Measurements from ENCODE around the gene MERTK.

MERTK gene

GRCh38 chr2:111982822-111983221, 84.4 kb downstream of the MERTK start:
- DNase-seq = no peak

GRCh38 chr2:111983478-111984212, 85.2 kb downstream of the MERTK start:
- no peak for DNase-seq

- DNase-seq = no peak
Measured at GRCh38 chr2:111984213-111984604, 85.8 kb downstream of the MERTK start.

- no peak for DNase-seq
Measured at GRCh38 chr2:111985514-111985913, 87.1 kb downstream of the MERTK start.

- DNase-seq = no peak
Measured at GRCh38 chr2:111986116-111986900, 87.9 kb downstream of the MERTK start.

- no peak for DNase-seq
Measured at GRCh38 chr2:111990375-111990774, 92.0 kb downstream of the MERTK start.

- no peak for DNase-seq
Measured at GRCh38 chr2:111990856-111991255, 92.4 kb downstream of the MERTK start.

GRCh38 chr2:111994042-111994441, 95.6 kb downstream of the MERTK start:
- no peak for DNase-seq

- DNase-seq = no peak
Measured at GRCh38 chr2:111995148-111995547, 96.7 kb downstream of the MERTK start.

- DNase-seq = no peak
Measured at GRCh38 chr2:111999809-112000208, 101.4 kb downstream of the MERTK start.

GRCh38 chr2:112000399-112001135, 102.2 kb downstream of the MERTK start:
- no peak for DNase-seq

GRCh38 chr2:112001136-112001715, 102.8 kb downstream of the MERTK start:
- peak; percentile 11 for DNase-seq

GRCh38 chr2:112001942-112002341, 103.5 kb downstream of the MERTK start:
- no peak for DNase-seq

GRCh38 chr2:112003576-112004252, 105.3 kb downstream of the MERTK start:
- DNase-seq = no peak

GRCh38 chr2:112004253-112004645, 105.8 kb downstream of the MERTK start:
- DNase-seq = no peak

GRCh38 chr2:112005406-112006075, 107.1 kb downstream of the MERTK start:
- no peak for DNase-seq

GRCh38 chr2:112006076-112006410, 107.6 kb downstream of the MERTK start:
- no peak for DNase-seq

- DNase-seq = no peak
Measured at GRCh38 chr2:112007493-112007892, 109.1 kb downstream of the MERTK start.

- no peak for DNase-seq
Measured at GRCh38 chr2:112008910-112009485, 110.6 kb downstream of the MERTK start.

- no peak for DNase-seq
Measured at GRCh38 chr2:112010751-112011150, 112.3 kb downstream of the MERTK start.

GRCh38 chr2:112012556-112012955, 114.1 kb downstream of the MERTK start:
- no peak for DNase-seq

GRCh38 chr2:112018846-112019245, 120.4 kb downstream of the MERTK start:
- no peak for DNase-seq

All from NCI-H1105 treated with DMSO at 0.1 percent for 48 hours (cell line).